Measurements from ENCODE around the gene ARFGAP3.
A peak's percentile ranks its signal among the peaks of the same experiment; 100 is the strongest.

The ARFGAP3 gene

GRCh38 chr22:42889304-42889703 is 32.2 kb upstream of the ARFGAP3 start:
- H3K4me1 Mint-ChIP-seq = peaks cover 22% of the 10 kb centered on the region
- H3K27me3 Mint-ChIP-seq = no peaks in the 10 kb centered on the region
- no peaks in the 10 kb centered on the region for H3K9me3 Mint-ChIP-seq
- peaks cover 3% of the 10 kb centered on the region for H3K36me3 Mint-ChIP-seq
- H3K27ac Mint-ChIP-seq = peak overlapping the region; percentile 60
- H3K4me3 Mint-ChIP-seq = no peak overlapping the region

GRCh38 chr22:42887523-42888507 is 30.7 kb upstream of the ARFGAP3 start:
- no peak overlapping the region for H3K4me3 Mint-ChIP-seq
- peaks cover 3% of the 10 kb centered on the region for H3K36me3 Mint-ChIP-seq
- peak overlapping the region; percentile 84 for H3K27ac Mint-ChIP-seq
- H3K4me1 Mint-ChIP-seq = peaks cover 12% of the 10 kb centered on the region
- H3K9me3 Mint-ChIP-seq = no peaks in the 10 kb centered on the region
- H3K27me3 Mint-ChIP-seq = no peaks in the 10 kb centered on the region

GRCh38 chr22:42887120-42887519 is 30.0 kb upstream of the ARFGAP3 start:
- Mint-ChIP-seq H3K4me3 (no peak overlapping the region), H3K36me3 (peaks cover 3% of the 10 kb centered on the region)

GRCh38 chr22:42885446-42885845 is 28.4 kb upstream of the ARFGAP3 start:
- H3K4me3 Mint-ChIP-seq = no peak overlapping the region
- no peaks in the 10 kb centered on the region for H3K9me3 Mint-ChIP-seq
- peaks cover 12% of the 10 kb centered on the region for H3K4me1 Mint-ChIP-seq
- H3K27me3 Mint-ChIP-seq = no peaks in the 10 kb centered on the region
- peaks cover 3% of the 10 kb centered on the region for H3K36me3 Mint-ChIP-seq
- no peak overlapping the region for H3K27ac Mint-ChIP-seq

More at GRCh38 chr22:42887120-42887519, 30.0 kb upstream of the ARFGAP3 start:
- Mint-ChIP-seq H3K27me3 (no peaks in the 10 kb centered on the region), H3K4me1 (peaks cover 12% of the 10 kb centered on the region), H3K9me3 (no peaks in the 10 kb centered on the region), H3K27ac (no peak overlapping the region)

GRCh38 chr22:42884616-42885375 is 27.7 kb upstream of the ARFGAP3 start:
- Mint-ChIP-seq H3K4me1 (peaks cover 12% of the 10 kb centered on the region), H3K4me3 (no peak overlapping the region), H3K27me3 (no peaks in the 10 kb centered on the region), H3K36me3 (peaks cover 3% of the 10 kb centered on the region), H3K27ac (no peak overlapping the region), H3K9me3 (no peaks in the 10 kb centered on the region)

GRCh38 chr22:42883970-42884369 is 26.9 kb upstream of the ARFGAP3 start:
- Mint-ChIP-seq H3K4me3 (no peak overlapping the region), H3K27ac (no peak overlapping the region), H3K27me3 (no peaks in the 10 kb centered on the region), H3K9me3 (no peaks in the 10 kb centered on the region), H3K36me3 (no peaks in the 10 kb centered on the region), H3K4me1 (peaks cover 6% of the 10 kb centered on the region)

- Mint-ChIP-seq H3K4me3 (no peak overlapping the region), H3K36me3 (no peaks in the 10 kb centered on the region), H3K4me1 (no peaks in the 10 kb centered on the region), H3K27ac (no peak overlapping the region), H3K9me3 (no peaks in the 10 kb centered on the region), H3K27me3 (no peaks in the 10 kb centered on the region)
Measured at GRCh38 chr22:42883121-42883520, 26.0 kb upstream of the ARFGAP3 start.

- Mint-ChIP-seq H3K9me3 (no peaks in the 10 kb centered on the region), H3K27me3 (no peaks in the 10 kb centered on the region), H3K27ac (no peak overlapping the region), H3K36me3 (no peaks in the 10 kb centered on the region), H3K4me3 (no peak overlapping the region), H3K4me1 (no peaks in the 10 kb centered on the region)
Measured at GRCh38 chr22:42881982-42882656, 25.0 kb upstream of the ARFGAP3 start.

- H3K4me3 Mint-ChIP-seq = no peak overlapping the region
- no peaks in the 10 kb centered on the region for H3K27me3 Mint-ChIP-seq
- no peaks in the 10 kb centered on the region for H3K9me3 Mint-ChIP-seq
- H3K27ac Mint-ChIP-seq = no peak overlapping the region
- no peaks in the 10 kb centered on the region for H3K36me3 Mint-ChIP-seq
- no peaks in the 10 kb centered on the region for H3K4me1 Mint-ChIP-seq
Measured at GRCh38 chr22:42881298-42881697, 24.2 kb upstream of the ARFGAP3 start.

GRCh38 chr22:42880815-42881214 is 23.7 kb upstream of the ARFGAP3 start:
- H3K4me1 Mint-ChIP-seq = no peaks in the 10 kb centered on the region
- H3K36me3 Mint-ChIP-seq = no peaks in the 10 kb centered on the region
- no peak overlapping the region for H3K4me3 Mint-ChIP-seq
- no peaks in the 10 kb centered on the region for H3K9me3 Mint-ChIP-seq
- H3K27me3 Mint-ChIP-seq = no peaks in the 10 kb centered on the region
- H3K27ac Mint-ChIP-seq = no peak overlapping the region

- Mint-ChIP-seq H3K9me3 (no peaks in the 10 kb centered on the region), H3K27me3 (no peaks in the 10 kb centered on the region), H3K36me3 (no peaks in the 10 kb centered on the region), H3K4me1 (no peaks in the 10 kb centered on the region), H3K27ac (no peak overlapping the region), H3K4me3 (no peak overlapping the region)
Measured at GRCh38 chr22:42879371-42880021, 22.4 kb upstream of the ARFGAP3 start.

GRCh38 chr22:42878561-42879305 is 21.7 kb upstream of the ARFGAP3 start:
- H3K4me1 Mint-ChIP-seq = no peaks in the 10 kb centered on the region
- H3K4me3 Mint-ChIP-seq = no peak overlapping the region
- no peaks in the 10 kb centered on the region for H3K9me3 Mint-ChIP-seq
- no peaks in the 10 kb centered on the region for H3K27me3 Mint-ChIP-seq
- H3K27ac Mint-ChIP-seq = no peak overlapping the region
- no peaks in the 10 kb centered on the region for H3K36me3 Mint-ChIP-seq

- Mint-ChIP-seq H3K4me3 (no peak overlapping the region), H3K27me3 (no peaks in the 10 kb centered on the region), H3K4me1 (no peaks in the 10 kb centered on the region), H3K9me3 (no peaks in the 10 kb centered on the region), H3K27ac (no peak overlapping the region), H3K36me3 (no peaks in the 10 kb centered on the region)
Measured at GRCh38 chr22:42877597-42878340, 20.7 kb upstream of the ARFGAP3 start.

- Mint-ChIP-seq H3K36me3 (no peaks in the 10 kb centered on the region), H3K27ac (no peak overlapping the region), H3K4me3 (no peak overlapping the region), H3K27me3 (no peaks in the 10 kb centered on the region), H3K4me1 (no peaks in the 10 kb centered on the region), H3K9me3 (no peaks in the 10 kb centered on the region)
Measured at GRCh38 chr22:42877158-42877557, 20.1 kb upstream of the ARFGAP3 start.

All from activated naive CD4-positive, alpha-beta T cell treated with anti-CD3 and anti-CD28 coated beads, Interleukin-2, amount 50 U/mL, for 24 hours (primary cell).